NT2/D1 (cell line): Measurements from ENCODE around the gene GPRC5C.

ENCODE experiments used
- YY1 ChIP-seq: IDR thresholded peaks from 2 replicates; pipeline ENCODE4 v1.6.1; 2011; ENCODE audit not compliant: insufficient read length, insufficient read depth
- ZNF274 ChIP-seq: IDR thresholded peaks from 2 replicates; pipeline ENCODE4 v1.6.1; 2011; ENCODE audit warnings: mild to moderate bottlenecking, low read depth, low read length

DNA sequence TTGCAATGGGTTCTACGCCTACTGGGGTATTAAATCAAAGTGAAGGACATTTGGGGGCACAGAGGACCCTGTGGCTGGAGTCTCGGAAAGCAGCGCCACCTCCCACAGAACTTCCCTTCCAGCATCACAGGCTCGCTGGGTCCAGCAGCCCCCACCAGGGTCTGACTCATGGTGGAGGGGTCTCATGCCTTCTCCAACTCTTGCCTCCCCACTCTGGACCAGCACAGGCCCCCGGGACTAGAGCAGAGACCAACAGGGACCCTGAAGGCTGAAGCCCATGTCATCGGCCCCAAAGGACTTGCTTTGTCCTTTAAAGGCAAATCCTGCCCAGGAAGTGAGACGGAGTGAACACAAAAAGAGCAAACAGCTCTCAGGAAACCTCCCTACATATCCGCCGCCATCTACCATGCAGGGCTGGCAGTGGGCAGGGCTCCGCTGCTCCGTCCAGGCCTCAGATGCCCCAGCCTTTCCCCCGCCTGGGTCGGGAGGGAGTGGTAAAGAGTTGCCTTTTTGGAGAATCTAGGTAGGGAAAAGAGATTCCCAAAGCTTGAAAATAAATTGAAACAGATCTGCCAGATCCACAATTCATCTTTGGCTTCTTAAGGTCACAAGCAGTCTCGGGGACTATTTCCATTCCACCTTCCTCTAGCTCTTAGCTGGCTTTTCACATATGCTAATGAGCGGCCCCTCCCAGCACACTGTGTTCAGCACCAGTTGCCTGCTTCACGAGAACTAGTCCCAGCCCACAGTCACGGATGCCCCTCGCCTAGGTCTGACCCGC lies 2.1 kb upstream of the GPRC5C start:
- no peak for TF ChIP-seq ZNF274
- TF ChIP-seq YY1: no peak
